Stomach smooth muscle (tissue), 2 donors: ENCODE results near the gene VWC2L.

ENCODE experiments used
- H3K27ac ChIP-seq: one replicate; pipeline ENCODE4 v1.7.0; 2013; ENCODE audit warnings: mild to moderate bottlenecking, low read length, inconsistent platforms
- H3K27me3 ChIP-seq, 2 donors: one replicate each; pipeline ENCODE4 v1.7.0; 2013; ENCODE audit warnings: low read length in 2 of 2; ENCODE audit not compliant: insufficient read depth in 2 of 2, control insufficient read depth in 1 of 2
- H3K36me3 ChIP-seq, 2 donors: one replicate each; pipeline ENCODE4 v1.7.0; 2013; ENCODE audit warnings: low read length in 2 of 2; ENCODE audit not compliant: control insufficient read depth in 2 of 2, insufficient read depth in 2 of 2
- H3K4me1 ChIP-seq: one replicate; pipeline ENCODE4 v1.7.0; 2013; ENCODE audit warnings: low read length; ENCODE audit not compliant: control insufficient read depth, insufficient read depth
- H3K4me3 ChIP-seq, 2 donors: one replicate each; pipeline ENCODE4 v1.7.0; 2013; ENCODE audit warnings: low read length in 2 of 2
- H3K9ac ChIP-seq, 2 donors: one replicate each; pipeline ENCODE4 v1.7.0; 2013; ENCODE audit warnings: low read length in 2 of 2, mild to moderate bottlenecking in 1 of 2
- H3K9me3 ChIP-seq, 2 donors: one replicate each; pipeline ENCODE4 v1.7.0; 2013; ENCODE audit warnings: low read length in 2 of 2; ENCODE audit not compliant: control insufficient read depth in 2 of 2
- donor health status: healthy.
- donor health status: Pancreatic carcinoma.

Gene VWC2L

DNA sequence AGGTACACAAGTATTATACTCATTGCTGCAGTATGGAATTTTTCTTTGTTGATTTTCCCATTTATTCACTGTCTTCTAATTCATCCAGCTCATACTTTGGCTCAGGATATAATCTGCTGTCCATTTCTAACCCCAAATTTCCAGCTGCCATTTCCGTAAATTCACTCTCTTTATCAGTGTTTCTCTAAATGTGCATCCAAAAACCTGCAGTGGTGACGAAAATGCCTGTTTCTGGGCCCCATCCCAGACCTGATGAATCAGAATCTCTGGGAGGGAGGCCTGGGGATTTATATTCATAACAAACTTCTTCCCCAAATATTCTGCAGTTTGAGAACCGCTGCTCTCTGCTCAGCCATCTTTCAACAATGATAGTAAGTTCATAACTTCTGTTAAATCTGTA, 86.6 kb downstream of the VWC2L start:
- no peaks in the 10 kb centered on the region for H3K36me3 ChIP-seq
- H3K27ac ChIP-seq, result no peak overlapping the region
- H3K4me3 ChIP-seq, result no peak overlapping the region
- no peak overlapping the region for H3K9ac ChIP-seq
- H3K4me1 ChIP-seq, result no peaks in the 10 kb centered on the region
- H3K27me3 ChIP-seq, result no peaks in the 10 kb centered on the region
- no peaks in the 10 kb centered on the region for H3K9me3 ChIP-seq

- Histone ChIP-seq H3K9me3 (no peaks in the 10 kb centered on the region), H3K9ac (no peak overlapping the region), H3K27ac (no peak overlapping the region), H3K36me3 (no peaks in the 10 kb centered on the region), H3K4me3 (no peak overlapping the region), H3K4me1 (peaks cover 6% of the 10 kb centered on the region), H3K27me3 (no peaks in the 10 kb centered on the region)
Measured at GRCh38 chr2:214503568-214503967, 92.7 kb downstream of the VWC2L start.

DNA sequence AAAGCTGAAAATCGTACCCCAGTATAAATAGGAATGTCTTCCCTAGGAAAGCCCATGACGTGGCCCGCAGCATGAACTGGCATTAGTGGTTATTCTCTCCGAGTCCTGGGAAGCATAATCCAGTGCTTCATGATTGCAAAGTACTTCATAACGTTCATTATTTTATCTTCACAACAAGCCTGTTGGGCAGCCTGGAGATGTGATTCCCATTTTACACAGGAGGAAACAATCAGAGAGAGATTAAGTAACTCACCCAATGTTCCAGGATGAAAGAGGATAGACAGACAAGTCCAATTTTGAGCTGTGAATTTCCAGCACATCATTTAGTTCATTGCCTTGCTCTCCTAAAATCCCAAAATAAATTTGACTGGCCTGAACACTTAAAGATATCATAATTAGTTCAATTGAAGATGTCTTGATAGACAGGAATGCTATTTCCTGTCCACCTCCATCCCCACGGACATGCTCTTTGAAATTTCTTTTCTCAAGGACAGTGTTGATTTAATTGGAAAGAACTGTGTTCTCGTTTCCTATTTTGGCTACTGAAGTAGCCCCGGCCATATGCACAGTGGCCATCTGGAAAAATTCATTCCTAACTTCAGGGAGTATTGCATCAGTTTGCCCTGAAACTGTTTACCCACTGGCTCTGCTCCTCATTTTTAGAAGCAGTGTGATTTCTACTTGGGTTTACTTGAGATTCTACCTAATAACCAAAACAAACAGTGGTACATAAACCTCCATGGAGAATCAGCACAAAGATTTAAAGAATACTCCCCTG, 93.9 kb downstream of the VWC2L start:
- Histone ChIP-seq H3K27ac (peak overlapping the region; percentile 42), H3K36me3 (no peaks in the 10 kb centered on the region), H3K9me3 (no peaks in the 10 kb centered on the region), H3K4me3 (peak overlapping the region in 1 of 2 donors; percentile 36), H3K27me3 (no peaks in the 10 kb centered on the region), H3K9ac (no peak overlapping the region), H3K4me1 (peaks cover 6% of the 10 kb centered on the region)

DNA sequence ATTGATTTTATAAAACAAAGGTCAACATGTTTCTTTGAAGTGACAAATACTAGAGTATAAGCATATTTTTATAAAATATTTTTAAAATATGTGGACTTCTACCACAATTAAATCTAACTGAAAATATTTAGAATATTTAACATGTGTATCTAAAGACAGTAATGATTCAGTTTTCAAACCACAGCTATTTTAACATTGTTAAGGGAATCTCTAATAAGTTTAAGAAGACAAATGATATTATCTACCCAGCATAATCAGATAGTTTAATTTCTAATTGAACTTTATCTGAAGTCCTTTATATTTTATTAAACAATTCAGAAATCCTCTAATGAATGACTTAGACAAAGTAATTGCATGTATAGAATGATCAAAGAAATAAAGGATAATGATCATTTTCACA, 96.2 kb downstream of the VWC2L start:
- no peak overlapping the region for H3K27ac ChIP-seq
- no peak overlapping the region for H3K4me3 ChIP-seq

DNA sequence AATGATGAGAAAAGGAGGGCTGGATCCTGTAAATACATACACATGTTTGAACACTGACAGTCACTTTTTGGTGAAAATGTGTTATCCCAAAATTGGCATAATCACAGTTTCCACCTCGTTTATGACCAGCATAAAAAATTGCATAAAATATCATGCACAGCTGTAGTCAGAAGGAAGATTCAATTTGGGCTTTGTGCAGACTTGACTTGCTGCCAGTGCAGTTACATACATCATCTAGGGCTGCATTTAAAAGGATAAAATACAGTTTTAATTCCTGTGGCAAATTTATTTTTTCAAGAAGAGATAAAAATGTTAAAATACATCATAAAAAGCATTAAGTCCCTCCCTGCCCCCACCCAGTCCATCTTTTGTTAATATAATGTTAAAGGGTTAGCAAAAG, 103.8 kb downstream of the VWC2L start:
- Histone ChIP-seq H3K4me3 (no peak overlapping the region), H3K9ac (no peak overlapping the region), H3K9me3 (no peaks in the 10 kb centered on the region), H3K4me1 (no peaks in the 10 kb centered on the region), H3K36me3 (no peaks in the 10 kb centered on the region), H3K27ac (no peak overlapping the region), H3K27me3 (no peaks in the 10 kb centered on the region)

More for the DNA sequence above, 96.2 kb downstream of the VWC2L start:
- H3K9me3 ChIP-seq, result no peaks in the 10 kb centered on the region
- H3K9ac ChIP-seq, result no peak overlapping the region
- no peaks in the 10 kb centered on the region for H3K27me3 ChIP-seq
- peaks cover 6% of the 10 kb centered on the region for H3K4me1 ChIP-seq
- H3K36me3 ChIP-seq, result no peaks in the 10 kb centered on the region

- H3K9me3 ChIP-seq, result no peaks in the 10 kb centered on the region
- no peaks in the 10 kb centered on the region for H3K27me3 ChIP-seq
- no peak overlapping the region for H3K4me3 ChIP-seq
- H3K36me3 ChIP-seq, result no peaks in the 10 kb centered on the region
- H3K27ac ChIP-seq, result no peak overlapping the region
- H3K4me1 ChIP-seq, result no peaks in the 10 kb centered on the region
- no peak overlapping the region for H3K9ac ChIP-seq
Measured at GRCh38 chr2:214515111-214515510, 104.3 kb downstream of the VWC2L start.

DNA sequence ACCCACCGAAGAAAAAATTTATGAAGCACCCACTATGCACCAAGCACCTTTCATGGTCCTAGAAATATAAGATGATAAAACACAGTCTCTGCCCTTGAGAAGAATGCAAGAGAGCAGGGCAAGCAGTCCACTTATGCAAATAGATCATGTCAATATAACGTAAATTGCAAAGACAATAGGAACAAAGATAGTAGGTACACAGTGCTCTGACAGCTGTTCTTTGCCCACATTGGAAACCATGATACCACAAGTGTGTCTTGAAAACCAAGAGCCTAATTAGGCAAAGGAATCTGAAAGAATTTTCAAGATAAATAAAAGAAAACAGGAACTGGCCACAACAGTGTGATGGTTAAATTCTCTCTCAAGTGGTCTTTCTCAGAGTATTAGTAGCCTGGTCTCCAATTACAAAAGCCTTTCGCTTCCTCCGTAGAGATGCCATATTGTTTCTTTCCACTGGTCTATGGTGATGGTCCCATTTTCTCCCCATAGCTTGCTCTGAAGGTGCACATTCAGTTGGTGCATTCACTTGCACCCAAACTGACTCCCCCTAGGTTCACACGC, 108.5 kb downstream of the VWC2L start:
- Histone ChIP-seq H3K27ac (no peak overlapping the region), H3K36me3 (no peaks in the 10 kb centered on the region), H3K9me3 (no peaks in the 10 kb centered on the region), H3K27me3 (no peaks in the 10 kb centered on the region), H3K4me3 (no peak overlapping the region), H3K9ac (no peak overlapping the region), H3K4me1 (no peaks in the 10 kb centered on the region)

DNA sequence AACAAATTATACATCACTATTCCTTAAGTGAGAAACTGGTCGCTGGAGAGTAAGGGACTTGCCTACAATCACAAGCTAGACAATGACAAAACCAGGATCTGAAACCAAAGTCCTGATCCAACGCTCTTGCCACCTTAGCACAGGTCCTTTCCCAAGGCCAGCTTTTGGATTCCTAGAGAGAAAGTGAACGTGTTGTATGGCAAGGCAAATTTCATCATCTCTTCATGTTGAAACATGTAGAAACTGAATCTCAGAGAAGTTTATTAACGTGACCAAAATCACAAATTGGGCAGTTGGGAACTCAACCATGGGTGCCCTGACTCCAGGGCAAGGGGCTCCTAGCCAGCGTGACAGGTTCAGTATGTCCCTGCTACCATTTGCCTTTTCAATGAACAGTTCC, 118.2 kb downstream of the VWC2L start:
- Histone ChIP-seq H3K9ac (no peak overlapping the region), H3K27me3 (no peaks in the 10 kb centered on the region), H3K27ac (no peak overlapping the region), H3K4me1 (no peaks in the 10 kb centered on the region), H3K36me3 (no peaks in the 10 kb centered on the region), H3K9me3 (peaks cover 0 to 2% of the 10 kb centered on the region in 2 donors), H3K4me3 (no peak overlapping the region)

DNA sequence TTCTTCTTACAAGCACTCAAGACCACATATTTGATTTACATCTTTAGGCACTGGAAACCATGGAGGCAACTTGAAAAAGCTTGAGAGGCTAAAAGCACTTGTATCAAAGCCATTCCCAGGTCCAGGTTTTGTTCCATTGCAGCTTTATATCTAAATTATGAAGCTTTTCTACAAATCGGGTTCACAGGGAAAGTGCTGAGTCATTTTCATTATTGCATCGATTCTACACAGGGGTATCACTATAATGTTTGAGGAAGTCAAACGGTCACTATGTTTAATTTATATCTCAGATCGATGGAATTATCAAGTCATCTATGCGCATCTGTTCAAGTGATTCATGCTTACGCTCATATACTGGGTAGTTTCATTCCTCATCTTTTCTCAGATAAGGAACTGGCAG, 118.7 kb downstream of the VWC2L start:
- no peak overlapping the region for H3K4me3 ChIP-seq
- no peaks in the 10 kb centered on the region for H3K4me1 ChIP-seq
- H3K27ac ChIP-seq, result no peak overlapping the region
- peaks cover 0 to 2% of the 10 kb centered on the region in 2 donors for H3K9me3 ChIP-seq
- no peaks in the 10 kb centered on the region for H3K36me3 ChIP-seq
- no peaks in the 10 kb centered on the region for H3K27me3 ChIP-seq
- H3K9ac ChIP-seq, result no peak overlapping the region

DNA sequence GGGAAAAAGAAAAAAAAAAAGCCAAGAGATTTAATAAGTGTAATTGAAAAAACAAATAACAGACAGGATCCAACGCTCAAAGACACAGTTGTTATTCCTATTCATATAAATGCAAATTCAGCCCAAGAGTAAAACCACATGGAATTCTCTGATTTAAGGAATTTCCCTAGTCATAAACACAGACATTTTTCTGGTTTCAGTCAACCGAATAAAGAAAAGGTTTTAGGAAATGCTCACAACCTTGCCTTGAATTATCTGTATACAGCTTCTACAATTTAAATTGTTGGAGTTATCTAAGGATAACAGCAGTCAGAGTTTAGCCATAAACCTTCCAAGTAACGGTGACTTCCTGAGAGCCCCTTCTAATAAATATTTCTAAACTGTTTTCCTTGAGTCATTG, 122.7 kb downstream of the VWC2L start:
- H3K4me3 ChIP-seq, result no peak overlapping the region
- no peaks in the 10 kb centered on the region for H3K36me3 ChIP-seq
- H3K27me3 ChIP-seq, result no peaks in the 10 kb centered on the region
- no peaks in the 10 kb centered on the region for H3K9me3 ChIP-seq
- no peak overlapping the region for H3K27ac ChIP-seq
- no peak overlapping the region for H3K9ac ChIP-seq
- H3K4me1 ChIP-seq, result no peaks in the 10 kb centered on the region

GRCh38 chr2:214536625-214537024, 125.8 kb downstream of the VWC2L start:
- H3K9ac ChIP-seq, result no peak overlapping the region
- no peaks in the 10 kb centered on the region for H3K9me3 ChIP-seq
- no peaks in the 10 kb centered on the region for H3K4me1 ChIP-seq
- H3K27me3 ChIP-seq, result no peaks in the 10 kb centered on the region
- no peaks in the 10 kb centered on the region for H3K36me3 ChIP-seq
- no peak overlapping the region for H3K4me3 ChIP-seq
- H3K27ac ChIP-seq, result no peak overlapping the region
